Measurements from ENCODE around the gene TMEM181.

DNA sequence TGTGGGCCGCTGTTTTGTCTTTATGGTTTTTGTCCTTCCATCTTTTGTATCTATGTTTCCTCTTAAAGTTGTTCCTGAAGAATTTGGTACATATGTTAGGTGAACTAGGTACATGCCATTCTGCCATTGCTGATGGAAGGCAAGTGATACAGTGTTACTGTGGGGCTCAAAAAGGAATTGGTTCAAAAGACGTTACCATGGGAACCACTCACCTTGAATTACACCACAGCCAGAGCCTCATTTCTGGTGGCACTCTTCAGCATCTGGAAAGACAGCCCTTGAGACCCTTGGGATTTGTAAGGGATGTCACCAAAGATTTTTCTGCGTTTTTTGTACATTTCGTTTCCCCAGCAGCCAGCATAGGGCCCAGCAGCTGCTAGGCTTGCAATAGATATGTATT is 31.9 kb downstream of the TMEM181 start:
- TF ChIP-seq, protein P1, sequence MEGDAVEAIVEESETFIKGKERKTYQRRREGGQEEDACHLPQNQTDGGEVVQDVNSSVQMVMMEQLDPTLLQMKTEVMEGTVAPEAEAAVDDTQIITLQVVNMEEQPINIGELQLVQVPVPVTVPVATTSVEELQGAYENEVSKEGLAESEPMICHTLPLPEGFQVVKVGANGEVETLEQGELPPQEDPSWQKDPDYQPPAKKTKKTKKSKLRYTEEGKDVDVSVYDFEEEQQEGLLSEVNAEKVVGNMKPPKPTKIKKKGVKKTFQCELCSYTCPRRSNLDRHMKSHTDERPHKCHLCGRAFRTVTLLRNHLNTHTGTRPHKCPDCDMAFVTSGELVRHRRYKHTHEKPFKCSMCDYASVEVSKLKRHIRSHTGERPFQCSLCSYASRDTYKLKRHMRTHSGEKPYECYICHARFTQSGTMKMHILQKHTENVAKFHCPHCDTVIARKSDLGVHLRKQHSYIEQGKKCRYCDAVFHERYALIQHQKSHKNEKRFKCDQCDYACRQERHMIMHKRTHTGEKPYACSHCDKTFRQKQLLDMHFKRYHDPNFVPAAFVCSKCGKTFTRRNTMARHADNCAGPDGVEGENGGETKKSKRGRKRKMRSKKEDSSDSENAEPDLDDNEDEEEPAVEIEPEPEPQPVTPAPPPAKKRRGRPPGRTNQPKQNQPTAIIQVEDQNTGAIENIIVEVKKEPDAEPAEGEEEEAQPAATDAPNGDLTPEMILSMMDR (IDR thresholded peaks at IDR 0.05) = no peak
- no peak for TF ChIP-seq POLR2A (IDR thresholded peaks at IDR 0.05)
